Testis (tissue), 3 donors: ENCODE results near the gene FAM222A. TPM values are rescaled to one million over a fixed set of nuclear protein-coding genes. Genes with fewer than 3 reads are reported as not detected.

Source experiments
- DNase-seq: peaks from one replicate; pipeline ENCODE4 v3.0.0-alpha.2; 2019
- H3K27ac ChIP-seq, 2 donors: fragments of 200-600 bp; sonication (generic); one replicate each; pipeline ENCODE4 v1.5.1; 2019
- H3K27me3 ChIP-seq: fragments of 200-600 bp; sonication (generic); one replicate; pipeline ENCODE4 v1.5.1; 2019
- H3K36me3 ChIP-seq: fragments of 200-600 bp; sonication (generic); one replicate; pipeline ENCODE4 v1.5.1; 2017; ENCODE audit warnings: low read depth; ENCODE audit errors: missing control alignments
- H3K4me1 ChIP-seq: fragments of 200-600 bp; sonication (generic); one replicate; pipeline ENCODE4 v1.5.1; 2019
- H3K4me3 ChIP-seq, 2 donors: fragments of 200-600 bp; sonication (generic); one replicate each; pipeline ENCODE4 v1.5.1; 2017 to 2019
- H3K9me3 ChIP-seq: fragments of 200-600 bp; sonication (generic); one replicate; pipeline ENCODE4 v1.5.1; 2017
- CTCF ChIP-seq, 3 experiments: fragments of 450-650 bp in 2 of 3; fragments of 200-600 bp in 1 of 3; sonication (generic) in 1 of 3; IDR thresholded peaks; one replicate each; pipeline ENCODE4 v1.5.1; 2016 to 2019; ENCODE audit warnings: antibody characterized with exemption in 3 of 3, mild to moderate bottlenecking in 2 of 3, moderate library complexity in 1 of 3
- POLR2A ChIP-seq: fragments of 450-650 bp; IDR thresholded peaks from one replicate; pipeline ENCODE4 v1.6.1; 2017; ENCODE audit warnings: antibody characterized with exemption, mild to moderate bottlenecking, moderate library complexity
- WGBS, 2 donors: methylation state at CpG; one replicate each; pipeline ENCODE4 v1.1.5; 2018; 5-methylcytosine and 5-hydroxymethylcytosine counted together
- intact Hi-C: fragments of 100-400 bp; cut with DNase I; formaldehyde crosslinking; loops from one replicate; pipeline ENCODE4 v1.15.1; 2023; ENCODE audit warnings: low total_unique reads
- polyA plus RNA-seq: library from polyadenylated mRNA; stranded (reverse); fragments of 350-450 nt; fragmentation: Illumina TruSeq; extraction: RNeasy Lipid Tissue Mini Kit (QIAGEN cat#74804); gene quantifications from one replicate; pipeline ENCODE4 v1.2.3, GENCODE V29; 2014; ENCODE audit warnings: low read depth, low replicate concordance; ENCODE audit not compliant: insufficient read depth
- total RNA-seq, 2 donors: library from RNA; depleted of rRNA; stranded (reverse); fragments of >200 nt; gene quantifications; one replicate each; pipeline ENCODE4 v1.2.3, GENCODE V29; 2016

FAM222A gene
- total and polyA plus RNA-seq, 3 donors from 2014 or later: 34.5 to 78.6 (median 75.7) TPM

- no peak overlapping the region for H3K27ac ChIP-seq
- DNase-seq: no peak
- intact Hi-C loops: no loop called here
- H3K4me3 ChIP-seq: no peak overlapping the region
- H3K27me3 ChIP-seq: no peaks in the 10 kb centered on the region
- H3K9me3 ChIP-seq: no peaks in the 10 kb centered on the region
- 89 to 95% methylated on average over 22 to 28 of the region's 28 CpGs for WGBS, 2 donors
- no peaks in the 10 kb centered on the region for H3K36me3 ChIP-seq
- TF ChIP-seq POLR2A: no peak
- no peaks in the 10 kb centered on the region for H3K4me1 ChIP-seq
These were observed 69.7 kb downstream of the FAM222A start for GRCh38 chr12:109783135-109783964.

GRCh38 chr12:109783965-109784244 is 70.3 kb downstream of the FAM222A start:
- no peaks in the 10 kb centered on the region for H3K27me3 ChIP-seq
- no peaks in the 10 kb centered on the region for H3K9me3 ChIP-seq
- TF ChIP-seq CTCF (IDR thresholded peaks at IDR 0.05) (no peak), POLR2A (no peak)
- intact Hi-C loops: no loop called here
- no peaks in the 10 kb centered on the region for H3K36me3 ChIP-seq
- H3K27ac ChIP-seq: no peak overlapping the region
- WGBS, 2 donors: 91 to 100% methylated on average over 3 to 8 of the region's 8 CpGs
- H3K4me3 ChIP-seq: no peak overlapping the region
- DNase-seq: no peak
- H3K4me1 ChIP-seq: no peaks in the 10 kb centered on the region

- intact Hi-C loops: no loop called here
- no peak overlapping the region for H3K27ac ChIP-seq
- DNase-seq: no peak
- H3K4me3 ChIP-seq: no peak overlapping the region
- H3K9me3 ChIP-seq: no peaks in the 10 kb centered on the region
- WGBS, 2 donors: 90 to 96% methylated on average over 4 of the region's 4 CpGs
- H3K4me1 ChIP-seq: no peaks in the 10 kb centered on the region
- no peak for TF ChIP-seq CTCF (IDR thresholded peaks at IDR 0.05)
- no peak for TF ChIP-seq POLR2A
- no peaks in the 10 kb centered on the region for H3K36me3 ChIP-seq
- H3K27me3 ChIP-seq: no peaks in the 10 kb centered on the region
These were observed 72.2 kb downstream of the FAM222A start for GRCh38 chr12:109785854-109786253.

- Histone ChIP-seq H3K9me3 (no peaks in the 10 kb centered on the region), H3K4me1 (no peaks in the 10 kb centered on the region), H3K36me3 (no peaks in the 10 kb centered on the region), H3K27ac (no peak overlapping the region), H3K27me3 (no peaks in the 10 kb centered on the region), H3K4me3 (no peak overlapping the region)
- TF ChIP-seq CTCF (IDR thresholded peaks at IDR 0.05): no peak
- whole genome bisulfite sequencing, 2 donors: 82 to 88% methylated on average over 7 to 9 of the region's 9 CpGs
- DNase-seq: no peak
- intact Hi-C loops: no loop called here
These were observed 73.2 kb downstream of the FAM222A start for GRCh38 chr12:109786799-109787198.

GRCh38 chr12:109789526-109790048 is 76.0 kb downstream of the FAM222A start:
- intact Hi-C loops: no loop called here
- Histone ChIP-seq H3K36me3 (no peaks in the 10 kb centered on the region), H3K27ac (no peak overlapping the region), H3K4me3 (no peak overlapping the region), H3K9me3 (no peaks in the 10 kb centered on the region), H3K4me1 (no peaks in the 10 kb centered on the region), H3K27me3 (no peaks in the 10 kb centered on the region)
- DNase-seq: no peak
- 92 to 100% methylated on average over 1 of the region's 1 CpG for WGBS, 2 donors
- TF ChIP-seq CTCF (IDR thresholded peaks at IDR 0.05): no peak
- TF ChIP-seq POLR2A: no peak
